GM18499 (cell line): ENCODE data around the gene CYP19A1.

Experiments used
- ATAC-seq: cut with Tn5 transposase; IDR thresholded peaks from one replicate; pipeline ENCODE4 v1.9.1; 2021; ENCODE audit warnings: moderate number of reproducible peaks; ENCODE audit not compliant: insufficient read depth, unreplicated experiment

CYP19A1 gene

DNA sequence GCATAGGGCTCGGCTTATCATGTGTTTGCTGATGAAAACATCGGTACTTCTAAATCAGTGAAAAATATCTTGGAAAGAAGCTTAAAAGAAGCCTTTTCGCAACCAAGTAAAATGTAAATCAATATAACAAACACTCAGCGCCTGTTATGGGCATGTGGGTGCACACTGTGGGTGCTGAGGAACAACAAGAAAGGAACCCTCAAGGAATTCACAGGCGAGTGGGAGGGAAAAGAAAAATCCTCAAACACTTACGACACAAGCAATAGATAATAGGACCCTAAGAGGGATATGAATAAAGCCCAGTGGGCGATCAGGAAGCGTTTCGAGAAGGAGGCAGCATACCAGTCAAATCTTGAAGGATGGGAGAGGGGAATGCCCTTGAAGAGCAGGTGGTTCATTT is 25.0 kb upstream of the CYP19A1 start:
- no peak for ATAC-seq

DNA sequence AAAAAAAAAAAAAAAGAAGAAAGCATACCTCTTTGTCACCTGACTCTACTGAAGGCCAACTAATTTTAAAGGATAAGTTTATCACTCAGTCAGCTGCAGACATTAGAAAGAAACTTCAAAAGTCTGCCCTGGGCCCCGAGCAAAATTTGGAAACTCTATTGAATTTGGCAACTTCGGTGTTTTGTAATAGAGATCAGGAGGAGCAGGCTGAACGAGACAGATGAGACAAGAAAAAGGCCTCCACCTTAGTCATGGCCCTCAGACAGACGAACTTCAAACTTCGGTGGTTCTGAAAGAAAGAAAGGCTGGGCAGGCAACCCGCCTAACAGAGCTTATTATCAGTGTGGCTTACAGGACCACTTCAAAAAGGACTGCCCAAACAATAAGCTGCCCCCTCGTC is 21.6 kb upstream of the CYP19A1 start:
- no peak for ATAC-seq

DNA sequence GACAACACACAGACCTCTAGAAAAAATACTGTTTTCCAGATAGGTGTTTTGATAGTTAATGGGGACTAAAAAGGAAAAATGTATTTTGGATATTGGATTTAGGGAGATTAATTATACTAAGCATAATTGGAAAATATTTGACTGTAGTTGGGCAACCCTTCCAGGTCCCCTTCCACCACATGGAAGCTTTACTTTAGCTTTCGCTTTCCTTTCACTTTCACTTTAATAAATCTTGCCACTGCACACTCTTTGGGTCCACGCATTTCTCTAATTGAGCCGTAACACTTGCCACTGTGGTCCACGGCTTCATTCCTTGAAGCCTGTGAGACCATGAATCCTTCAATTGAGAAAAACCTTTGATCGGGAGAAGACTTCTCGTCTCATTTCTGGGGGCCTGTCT is 18.6 kb upstream of the CYP19A1 start:
- no peak for ATAC-seq

DNA sequence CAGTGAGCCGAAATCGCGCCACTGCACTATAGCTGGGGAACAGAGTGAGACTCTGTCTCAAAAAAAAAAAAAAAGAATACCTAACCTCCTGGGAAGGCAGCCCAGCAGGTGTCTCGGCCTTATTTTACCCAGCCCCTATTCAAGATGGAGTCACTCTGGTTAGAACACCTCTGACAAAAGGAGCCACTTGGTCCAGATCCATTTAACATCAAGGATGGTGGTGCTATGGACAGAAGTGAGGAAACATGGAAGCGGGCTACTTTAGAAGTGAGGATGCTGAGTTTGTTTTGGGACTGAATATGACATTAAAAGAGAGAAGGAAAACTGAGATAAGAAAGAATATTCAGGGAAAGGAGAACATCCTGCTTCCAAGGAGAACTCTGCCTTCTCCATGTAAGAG is 17.8 kb upstream of the CYP19A1 start:
- ATAC-seq: no peak

DNA sequence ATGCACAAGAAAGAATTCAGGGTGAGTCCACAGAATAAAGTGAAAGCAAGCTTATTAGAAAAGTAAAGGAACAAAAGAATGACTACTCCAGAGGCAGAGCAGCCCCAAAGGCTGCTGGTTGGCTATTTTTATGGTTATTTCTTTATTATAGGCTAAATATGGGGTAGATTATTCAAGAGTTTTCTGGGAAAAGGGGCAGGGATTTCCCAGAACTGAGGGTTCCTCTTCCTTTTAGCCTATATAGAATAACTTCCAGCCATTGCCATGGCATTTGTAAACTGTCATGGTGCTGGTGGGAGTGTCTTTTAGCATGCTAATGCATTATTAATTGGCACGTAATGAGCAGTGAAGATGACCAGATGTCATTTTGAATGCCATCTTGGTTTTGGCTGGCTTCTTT is 16.7 kb upstream of the CYP19A1 start:
- no peak for ATAC-seq

DNA sequence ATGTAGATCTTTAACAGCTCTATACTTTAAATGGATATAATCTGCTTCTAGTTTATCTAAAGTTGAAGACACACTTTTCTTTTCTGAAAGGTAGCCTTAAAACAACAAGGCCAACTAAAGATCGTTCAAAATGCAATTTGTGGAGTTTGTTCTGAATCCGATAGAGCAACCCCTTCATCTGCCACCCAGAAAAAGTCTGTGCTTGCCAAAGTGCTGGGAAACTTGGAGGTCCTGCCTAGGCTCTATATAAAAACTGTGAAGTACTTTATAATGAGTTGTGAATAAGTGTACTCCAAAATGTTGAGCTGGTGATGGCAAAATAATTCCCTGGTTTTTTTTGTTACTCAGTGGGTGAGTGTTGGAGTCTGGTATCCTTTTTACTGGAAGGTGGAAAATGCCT is 15.6 kb upstream of the CYP19A1 start:
- no peak for ATAC-seq

DNA sequence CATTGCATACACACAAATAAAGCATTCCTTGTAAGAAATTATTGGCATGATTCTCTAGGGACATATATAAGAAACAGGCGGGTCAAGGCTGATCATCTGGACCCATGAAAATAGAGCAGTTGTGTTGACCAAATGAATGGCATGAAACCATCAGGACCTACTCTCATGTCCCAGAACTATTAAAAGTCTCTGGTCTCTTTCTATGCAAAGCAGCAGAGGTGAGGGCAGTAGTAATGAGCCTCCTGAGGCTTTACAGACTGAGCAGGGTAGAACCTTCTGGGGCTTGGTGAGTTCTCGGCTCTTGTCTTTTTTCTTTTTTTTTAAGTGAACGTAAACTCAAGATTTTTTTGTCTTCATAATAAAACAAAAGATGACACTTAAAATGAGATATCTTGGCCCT is 12.3 kb upstream of the CYP19A1 start:
- ATAC-seq: no peak

DNA sequence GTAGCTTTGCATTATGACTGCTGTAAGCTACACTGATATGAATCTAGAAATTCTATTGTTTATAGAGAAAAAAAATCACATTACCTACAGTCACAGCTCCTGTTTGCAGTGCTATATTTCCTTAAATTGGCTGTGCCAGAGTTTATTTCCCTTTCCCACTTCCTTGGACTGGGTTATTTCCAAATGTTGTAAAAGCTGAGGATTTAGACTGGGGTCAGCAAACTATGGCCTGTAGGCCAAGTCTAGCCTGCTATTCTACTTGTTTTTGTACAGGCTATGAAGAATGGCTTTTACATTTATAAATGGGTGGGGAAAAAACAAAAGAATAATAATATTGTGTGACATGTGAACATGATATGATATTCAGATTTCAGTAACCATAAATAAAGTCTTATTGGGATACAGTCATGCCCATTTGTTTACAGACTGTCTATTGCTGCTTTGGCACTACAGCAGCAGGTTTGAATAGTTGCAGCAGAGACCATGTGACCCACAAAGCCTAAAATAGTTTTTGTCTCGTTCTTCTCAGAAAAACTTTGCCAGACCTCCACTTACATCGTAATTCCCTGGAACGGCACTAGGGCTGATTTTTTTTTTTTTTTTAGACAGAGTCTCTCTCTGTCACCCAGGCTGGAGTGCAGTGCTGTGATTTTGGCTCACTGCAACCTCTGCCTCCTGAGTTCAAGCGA is 10.9 kb upstream of the CYP19A1 start:
- ATAC-seq: no peak

DNA sequence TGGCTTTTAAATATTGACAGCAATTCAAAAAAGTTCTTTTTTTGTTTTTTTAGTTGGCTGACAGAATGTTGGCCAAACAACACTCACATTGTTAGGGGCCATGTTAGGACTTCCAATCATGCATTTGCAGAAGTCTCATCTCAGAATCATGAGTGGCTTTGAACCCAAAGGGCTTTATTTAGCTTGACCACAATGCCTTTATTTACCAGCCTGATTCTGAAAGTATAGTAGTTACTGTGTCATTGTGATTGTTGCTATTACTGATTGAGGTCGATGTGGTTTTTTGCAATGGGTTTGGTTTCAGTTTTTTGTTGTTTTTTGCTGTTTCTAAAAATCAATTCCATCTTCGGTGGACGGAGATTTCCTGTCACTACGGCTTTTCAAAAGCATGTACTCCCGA is 10.3 kb upstream of the CYP19A1 start:
- peak; percentile 86 for ATAC-seq

DNA sequence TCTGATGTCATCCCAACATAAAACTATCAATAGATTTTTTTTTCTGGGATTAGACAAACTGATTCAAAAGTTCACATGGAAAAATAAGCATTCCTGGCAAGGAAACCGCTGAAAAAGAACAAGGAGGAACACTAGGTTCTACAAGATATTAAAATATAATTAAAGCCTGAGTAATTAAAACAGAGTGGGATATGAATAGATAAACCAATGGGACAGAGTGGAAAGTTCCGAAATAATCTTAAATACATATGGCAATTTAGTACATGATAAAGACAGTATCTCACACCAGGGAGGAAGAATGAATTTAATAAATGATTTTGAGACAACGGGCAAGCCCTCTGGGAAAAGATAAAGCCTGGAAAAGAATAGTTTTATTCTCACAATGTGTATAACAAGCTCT is 7.7 kb upstream of the CYP19A1 start:
- no peak for ATAC-seq

DNA sequence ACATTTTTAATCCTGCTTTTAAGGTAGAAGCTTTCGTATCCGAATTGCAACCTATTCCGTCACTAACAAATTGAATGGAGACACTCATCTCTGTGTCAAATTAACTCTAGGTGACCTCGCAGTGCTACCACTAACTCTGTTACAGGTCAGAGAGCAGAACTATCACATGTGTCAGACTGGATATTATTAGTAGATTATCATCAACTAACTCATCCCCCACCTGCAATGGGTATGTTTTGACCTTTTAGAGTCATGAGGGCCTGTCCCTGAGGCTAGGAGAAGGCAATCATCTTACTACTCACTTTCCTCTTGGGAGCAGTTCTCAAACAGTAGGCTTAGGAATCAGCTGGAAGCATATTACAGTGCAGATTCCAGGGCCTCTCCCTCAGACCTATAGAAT is 5.1 kb upstream of the CYP19A1 start:
- no peak for ATAC-seq

DNA sequence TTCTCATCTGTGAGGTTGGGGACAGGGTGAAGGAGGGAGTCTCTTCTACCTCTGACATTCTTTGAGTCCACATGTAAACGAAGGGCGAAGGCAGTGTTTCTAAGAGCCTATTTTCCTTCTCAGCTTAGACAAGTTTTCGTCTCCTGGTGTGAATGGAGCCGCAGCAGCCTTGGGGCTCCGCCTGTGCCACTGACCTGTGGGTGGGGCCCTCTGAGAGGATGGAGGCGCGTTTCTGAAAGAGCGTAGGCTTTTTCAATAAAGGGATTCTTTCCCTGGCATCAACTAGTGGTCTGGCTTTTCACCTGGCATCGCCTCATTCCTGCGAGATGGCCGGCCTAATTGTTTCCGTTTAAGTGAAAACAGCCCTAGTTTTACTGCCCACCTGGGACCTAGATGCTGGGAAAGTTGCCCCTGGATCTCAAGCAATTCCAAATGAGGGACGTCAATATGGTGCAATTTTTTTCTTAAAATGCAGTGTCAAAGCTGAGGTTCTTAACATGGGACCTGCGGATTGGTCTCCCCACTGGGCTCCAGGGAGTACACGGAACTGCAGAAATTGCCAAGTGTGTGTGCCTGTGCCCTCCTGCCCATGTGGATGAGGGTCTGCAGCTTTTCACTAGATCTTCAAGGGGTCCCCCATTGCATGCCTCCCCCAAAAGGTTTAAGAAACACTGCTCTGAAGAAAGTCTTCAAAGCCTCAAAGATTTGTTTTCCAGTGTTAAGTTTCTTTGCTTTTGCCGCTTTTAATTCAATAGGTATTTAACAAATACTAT is 4.0 kb upstream of the CYP19A1 start:
- ATAC-seq: no peak

DNA sequence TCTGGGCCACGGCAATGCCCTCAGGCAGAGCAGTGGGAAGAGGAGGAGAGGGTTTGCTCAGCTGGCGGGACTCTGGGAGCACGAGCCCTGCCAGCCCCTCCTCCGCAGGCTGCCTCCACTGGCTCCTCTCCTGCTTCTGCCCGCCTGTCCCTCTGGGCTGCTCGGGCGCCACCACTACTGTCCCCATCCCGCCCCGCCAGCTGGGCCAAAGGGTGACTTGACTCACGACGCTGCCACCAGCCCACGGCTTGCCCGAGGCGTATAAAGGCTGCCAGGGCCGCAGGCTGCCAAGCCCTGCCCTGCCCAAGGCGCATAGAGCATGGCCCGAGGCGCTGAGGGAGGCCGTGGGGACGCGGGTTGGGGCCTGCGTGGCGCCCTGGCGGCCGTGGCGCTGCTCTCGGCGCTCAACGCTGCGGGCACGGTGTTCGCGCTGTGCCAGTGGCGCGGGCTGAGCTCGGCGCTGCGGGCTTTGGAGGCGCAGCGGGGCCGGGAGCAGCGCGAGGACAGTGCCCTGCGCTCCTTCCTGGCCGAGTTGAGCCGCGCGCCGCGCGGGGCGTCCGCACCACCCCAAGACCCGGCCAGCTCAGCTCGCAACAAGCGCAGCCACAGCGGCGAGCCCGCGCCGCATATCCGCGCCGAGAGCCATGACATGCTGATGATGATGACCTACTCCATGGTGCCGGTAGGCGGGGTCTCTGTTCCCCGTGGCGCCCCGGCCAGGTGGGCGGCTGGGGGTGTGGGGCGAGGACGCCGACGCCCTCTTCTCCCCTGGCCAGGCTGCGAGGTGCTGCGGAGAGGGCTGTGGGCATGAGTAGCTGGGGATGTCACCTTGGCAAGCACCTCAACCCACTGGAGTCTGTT is 3.2 kb upstream of the CYP19A1 start, which contains the start of gene GLDN:
Gene GLDN, plus strand, starts transcription at position 290 of the 861 bp plus-strand sequence. Its CDS starts 30 bp downstream, at position 320.
- ATAC-seq: no peak

DNA sequence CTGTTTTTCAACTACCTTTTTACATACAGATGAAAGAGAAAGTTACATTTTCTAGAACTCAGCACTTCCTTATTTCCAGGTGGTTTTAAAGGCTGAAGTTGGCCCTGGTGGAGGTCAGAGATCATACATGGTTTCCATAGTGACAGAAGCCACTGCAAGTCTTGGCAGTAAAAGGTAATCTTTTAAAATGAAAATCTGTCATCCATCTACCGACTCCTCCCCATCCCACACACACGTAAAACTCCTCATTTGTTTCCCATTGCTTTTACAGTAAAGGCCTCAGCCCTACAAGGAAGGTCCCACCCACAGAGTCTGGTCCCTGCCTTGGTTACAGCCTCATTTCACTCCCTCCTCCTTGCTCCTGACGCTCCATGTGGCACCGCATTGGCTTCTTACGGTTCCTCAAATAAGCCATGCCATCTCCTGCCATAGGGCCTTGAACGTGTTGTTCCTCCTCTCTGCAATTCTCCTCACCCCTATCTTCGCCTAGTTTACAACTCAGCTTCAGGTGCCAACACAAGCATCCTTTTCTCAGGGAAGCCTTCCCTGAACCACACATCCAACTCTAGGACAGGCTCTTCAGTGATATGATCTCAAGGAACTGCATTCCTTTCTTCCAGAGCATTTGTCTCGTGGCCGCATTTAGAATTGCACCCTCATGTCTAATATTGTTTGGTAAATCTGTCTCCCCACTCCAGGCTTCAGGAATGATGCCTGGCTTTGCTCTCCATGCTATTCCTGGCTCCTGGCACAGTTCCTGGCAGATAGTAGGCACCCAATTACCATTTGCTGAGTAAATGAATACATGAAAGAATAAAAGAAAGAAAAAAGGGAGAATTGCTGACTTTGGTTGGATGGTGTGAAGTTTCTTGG is 2.6 kb downstream of the CYP19A1 start:
- ATAC-seq: no peak

DNA sequence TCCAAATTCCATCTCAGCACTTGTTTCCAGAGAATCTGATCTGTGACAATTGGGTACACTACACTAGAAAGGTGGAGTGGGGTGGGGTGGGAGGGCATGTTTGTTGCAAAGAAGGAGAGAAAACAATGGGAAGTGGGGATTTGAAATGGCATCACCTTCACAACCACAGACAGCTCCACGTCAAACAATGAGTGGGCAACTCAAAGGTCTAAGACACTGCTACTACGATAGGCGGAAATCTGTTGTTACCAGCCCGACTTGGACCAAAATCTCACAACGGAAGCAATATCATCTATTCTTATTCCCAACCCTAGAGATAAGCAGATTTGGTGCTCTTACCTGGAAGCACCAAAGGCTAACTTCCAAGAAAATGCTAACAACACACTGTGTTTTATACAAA is 3.3 kb downstream of the CYP19A1 start:
- no peak for ATAC-seq

DNA sequence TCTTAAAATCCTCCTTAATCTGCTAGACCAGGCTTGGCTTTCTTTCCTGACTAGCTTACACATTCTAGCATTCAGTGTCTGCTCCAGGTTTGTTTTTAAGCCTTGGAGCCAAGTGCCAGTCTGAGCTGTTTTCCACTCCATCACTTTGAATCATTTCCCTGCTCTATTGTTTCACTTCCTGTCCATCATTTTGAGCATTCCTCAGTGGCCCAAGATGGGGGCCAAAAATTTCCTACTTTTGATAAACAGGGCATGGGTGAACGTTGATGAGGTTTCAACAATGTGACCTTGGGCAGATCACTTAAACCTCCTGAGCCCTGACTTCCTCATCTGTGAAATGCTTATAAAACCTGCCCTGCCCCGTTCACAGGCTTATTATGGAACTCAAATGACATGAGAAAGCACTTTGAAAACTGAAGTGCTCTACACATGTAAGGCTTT is 4.4 kb downstream of the CYP19A1 start:
- no peak for ATAC-seq

DNA sequence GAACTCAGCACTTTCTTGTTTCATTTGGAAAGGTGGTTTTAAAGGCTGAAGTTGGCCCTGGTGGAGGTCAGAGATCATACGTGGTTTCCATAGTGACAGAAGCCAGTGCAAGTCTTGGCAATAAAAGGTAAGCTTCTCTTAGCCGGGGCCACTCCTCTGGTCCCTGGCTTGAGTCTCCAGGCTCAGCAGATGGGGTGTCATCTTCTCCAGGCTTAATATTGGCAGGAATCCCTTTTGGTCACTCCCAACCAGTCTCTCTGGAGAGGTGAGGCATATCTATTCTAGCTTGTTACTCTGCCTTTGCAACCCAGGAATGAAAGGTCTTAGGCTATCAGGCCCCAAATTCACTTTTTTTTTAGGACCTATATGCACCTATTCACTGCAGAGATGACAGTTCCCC is 4.8 kb downstream of the CYP19A1 start:
- no peak for ATAC-seq

DNA sequence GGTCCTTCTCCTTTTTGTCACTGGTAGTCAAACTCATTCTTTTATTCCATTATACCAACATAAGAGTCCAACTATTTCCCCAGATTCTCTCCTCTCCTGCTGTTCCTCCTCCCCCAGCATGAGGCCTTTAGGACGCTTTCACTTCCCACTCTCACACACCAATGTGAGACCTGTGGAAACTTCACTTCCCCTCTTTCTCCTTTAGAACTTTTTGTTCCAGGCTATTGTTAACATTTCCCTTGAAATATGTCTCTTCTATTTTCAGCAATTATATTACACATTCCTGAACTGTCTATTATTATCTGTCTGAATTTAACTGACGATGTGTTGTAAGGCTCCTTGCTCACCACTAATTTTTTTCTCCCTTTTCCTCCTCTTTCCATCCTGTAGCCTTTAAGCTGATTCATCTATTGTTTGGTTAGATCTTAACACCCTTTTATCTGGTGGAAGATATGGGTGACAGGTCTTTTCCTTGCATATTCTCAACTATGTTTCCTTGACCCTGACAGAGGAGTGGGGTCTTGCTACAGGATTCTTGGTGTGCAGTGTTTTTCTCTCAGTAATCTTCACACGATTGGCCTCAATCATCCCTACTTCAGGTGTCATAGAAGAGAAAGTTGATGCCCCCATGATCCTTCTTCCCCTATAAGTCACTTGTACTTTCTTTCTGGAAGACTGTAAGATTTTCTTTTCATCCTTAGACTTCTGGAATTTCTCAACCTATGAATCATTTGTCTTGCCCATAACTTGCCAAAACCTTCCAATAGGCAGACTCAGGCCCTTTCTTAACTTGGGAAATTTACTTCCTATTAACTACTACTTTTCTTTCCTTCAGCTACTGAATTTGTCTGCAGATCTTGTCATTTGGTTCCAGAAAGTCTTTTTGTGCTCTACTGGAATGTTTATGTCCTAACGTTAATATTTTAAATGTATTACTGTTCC is 5.9 kb downstream of the CYP19A1 start:
- ATAC-seq: no peak

DNA sequence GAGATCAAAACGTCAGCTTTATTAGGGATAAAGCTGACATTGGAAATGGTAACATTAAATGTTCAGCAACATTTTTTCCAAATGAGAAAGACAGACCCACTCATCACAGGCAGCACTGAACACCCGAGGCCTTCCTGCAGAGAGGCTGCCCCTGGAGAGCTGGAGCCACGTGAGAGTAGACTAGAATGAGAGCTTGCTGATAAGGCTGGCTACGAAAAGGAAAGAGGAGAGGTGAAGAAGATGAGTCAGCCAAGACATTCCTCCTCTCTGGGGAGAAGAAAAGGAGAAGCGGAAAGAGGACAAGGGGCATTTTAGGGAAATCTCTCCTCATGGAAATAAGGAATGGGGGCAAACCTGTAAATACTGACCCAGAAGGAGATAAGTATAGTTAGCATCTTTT is 7.3 kb downstream of the CYP19A1 start:
- no peak for ATAC-seq
